ENCODE data around the gene BICDL1.

DNA sequence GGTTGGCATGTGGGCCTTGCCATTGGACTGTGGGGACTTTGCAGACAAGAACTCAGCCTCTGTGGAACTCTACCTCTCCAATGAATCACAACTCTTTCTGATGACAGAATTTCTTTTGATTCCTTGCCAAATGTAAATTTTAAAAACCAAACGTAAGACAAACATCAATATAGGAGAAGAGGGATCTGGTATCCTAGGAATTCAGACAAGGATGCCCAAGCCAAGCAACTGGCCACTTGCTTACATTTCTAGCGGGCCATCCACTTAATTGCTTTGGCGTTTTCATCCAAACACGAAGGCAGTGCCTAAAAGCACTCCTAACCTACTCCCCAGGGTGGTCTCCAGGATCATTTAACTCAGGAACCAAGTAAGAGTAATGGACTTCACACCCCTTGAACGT, 150.9 kb downstream of the BICDL1 start:
- TF ChIP-seq, protein P1, sequence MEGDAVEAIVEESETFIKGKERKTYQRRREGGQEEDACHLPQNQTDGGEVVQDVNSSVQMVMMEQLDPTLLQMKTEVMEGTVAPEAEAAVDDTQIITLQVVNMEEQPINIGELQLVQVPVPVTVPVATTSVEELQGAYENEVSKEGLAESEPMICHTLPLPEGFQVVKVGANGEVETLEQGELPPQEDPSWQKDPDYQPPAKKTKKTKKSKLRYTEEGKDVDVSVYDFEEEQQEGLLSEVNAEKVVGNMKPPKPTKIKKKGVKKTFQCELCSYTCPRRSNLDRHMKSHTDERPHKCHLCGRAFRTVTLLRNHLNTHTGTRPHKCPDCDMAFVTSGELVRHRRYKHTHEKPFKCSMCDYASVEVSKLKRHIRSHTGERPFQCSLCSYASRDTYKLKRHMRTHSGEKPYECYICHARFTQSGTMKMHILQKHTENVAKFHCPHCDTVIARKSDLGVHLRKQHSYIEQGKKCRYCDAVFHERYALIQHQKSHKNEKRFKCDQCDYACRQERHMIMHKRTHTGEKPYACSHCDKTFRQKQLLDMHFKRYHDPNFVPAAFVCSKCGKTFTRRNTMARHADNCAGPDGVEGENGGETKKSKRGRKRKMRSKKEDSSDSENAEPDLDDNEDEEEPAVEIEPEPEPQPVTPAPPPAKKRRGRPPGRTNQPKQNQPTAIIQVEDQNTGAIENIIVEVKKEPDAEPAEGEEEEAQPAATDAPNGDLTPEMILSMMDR (IDR thresholded peaks at IDR 0.05), result no peak
- no peak for TF ChIP-seq POLR2AphosphoS5 (IDR thresholded peaks at IDR 0.05)
- TF ChIP-seq POLR2A (IDR thresholded peaks at IDR 0.05), result no peak
